ENCODE measurements around the gene SOCS3. TPM values are rescaled to one million over a fixed set of nuclear protein-coding genes. Genes with fewer than 3 reads are reported as not detected.

The SOCS3 gene
- total and polyA plus RNA-seq, 2 experiments from 2014 or later, result 33.3 to 59.0 TPM

DNA sequence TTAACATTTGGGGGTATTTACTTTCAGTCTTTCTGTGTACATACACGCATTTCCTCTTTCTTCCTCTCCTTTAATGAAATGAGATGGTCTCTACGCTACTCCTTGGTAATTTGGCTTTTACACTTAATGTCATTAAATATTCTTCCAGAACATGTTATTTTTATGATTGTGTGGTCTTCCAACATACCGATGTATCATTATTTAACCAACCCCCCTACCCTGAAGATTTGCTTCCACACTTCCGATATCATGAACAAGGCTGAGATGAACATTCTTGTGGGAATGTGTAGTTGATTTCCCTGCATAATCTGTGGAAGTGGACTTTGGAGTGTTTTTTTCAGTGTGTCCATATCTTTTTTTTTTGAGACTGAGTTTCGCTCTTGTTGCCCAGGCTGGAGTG lies 16.3 kb upstream of the SOCS3 start:
- Histone ChIP-seq H3K4me1 (ENCODE audit: low read depth) (peaks cover 22% of the 10 kb centered on the region), H3K9me3 (ENCODE audit: low read depth) (no peaks in the 10 kb centered on the region), H3K4me3 (no peak overlapping the region), H3K27ac (no peak overlapping the region), H3K36me3 (no peaks in the 10 kb centered on the region), H3K27me3 (no peaks in the 10 kb centered on the region)
- TF ChIP-seq, protein P1, sequence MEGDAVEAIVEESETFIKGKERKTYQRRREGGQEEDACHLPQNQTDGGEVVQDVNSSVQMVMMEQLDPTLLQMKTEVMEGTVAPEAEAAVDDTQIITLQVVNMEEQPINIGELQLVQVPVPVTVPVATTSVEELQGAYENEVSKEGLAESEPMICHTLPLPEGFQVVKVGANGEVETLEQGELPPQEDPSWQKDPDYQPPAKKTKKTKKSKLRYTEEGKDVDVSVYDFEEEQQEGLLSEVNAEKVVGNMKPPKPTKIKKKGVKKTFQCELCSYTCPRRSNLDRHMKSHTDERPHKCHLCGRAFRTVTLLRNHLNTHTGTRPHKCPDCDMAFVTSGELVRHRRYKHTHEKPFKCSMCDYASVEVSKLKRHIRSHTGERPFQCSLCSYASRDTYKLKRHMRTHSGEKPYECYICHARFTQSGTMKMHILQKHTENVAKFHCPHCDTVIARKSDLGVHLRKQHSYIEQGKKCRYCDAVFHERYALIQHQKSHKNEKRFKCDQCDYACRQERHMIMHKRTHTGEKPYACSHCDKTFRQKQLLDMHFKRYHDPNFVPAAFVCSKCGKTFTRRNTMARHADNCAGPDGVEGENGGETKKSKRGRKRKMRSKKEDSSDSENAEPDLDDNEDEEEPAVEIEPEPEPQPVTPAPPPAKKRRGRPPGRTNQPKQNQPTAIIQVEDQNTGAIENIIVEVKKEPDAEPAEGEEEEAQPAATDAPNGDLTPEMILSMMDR (IDR thresholded peaks at IDR 0.05; ENCODE audit: low read depth, low read length), result no peak
- DNase-seq (ENCODE audit: low read depth in 1 of 2, low spot score in 1 of 2), result no peak

DNA sequence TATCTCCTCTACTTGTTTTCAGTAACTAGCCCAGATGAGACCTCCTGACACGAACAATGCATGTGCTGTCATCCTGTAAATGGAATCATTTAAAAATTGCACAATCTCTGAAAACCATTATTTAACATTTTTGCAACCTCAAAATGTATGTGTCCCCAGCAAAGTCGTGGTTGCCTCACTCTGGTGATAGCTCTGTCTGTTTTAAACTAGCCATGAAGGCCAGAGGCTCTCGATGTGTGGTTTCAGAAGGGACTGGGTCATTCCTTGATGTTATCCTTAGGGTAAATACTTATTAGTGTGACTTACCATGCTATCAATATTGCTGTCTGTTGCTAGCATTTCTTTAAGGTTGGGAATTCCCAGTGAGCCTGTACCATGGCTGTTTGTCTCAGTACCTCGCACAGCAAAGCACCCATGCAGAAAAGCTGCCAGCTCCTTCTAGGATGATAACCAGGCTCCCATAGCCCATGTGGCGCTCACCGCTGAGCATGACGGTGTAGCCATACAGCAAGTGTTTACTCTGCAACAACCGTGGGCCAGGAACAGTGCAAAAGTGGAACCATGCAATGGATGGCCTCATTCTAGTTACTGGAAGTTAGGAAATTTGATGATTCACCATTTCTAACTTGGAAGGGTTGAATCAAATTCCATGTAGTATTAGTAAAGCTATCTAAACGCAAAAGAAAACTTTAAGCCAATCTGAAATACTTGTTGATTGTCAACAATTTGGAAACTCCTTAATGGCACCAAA lies 15.7 kb upstream of the SOCS3 start:
- DNase-seq (ENCODE audit: low read depth in 1 of 2, low spot score in 1 of 2), result peak in 1 of 2 donors; percentile 96
- H3K27me3 ChIP-seq, result no peaks in the 10 kb centered on the region
- TF ChIP-seq, protein P1 (IDR thresholded peaks at IDR 0.05; ENCODE audit: low read depth, low read length), result no peak
- no peaks in the 10 kb centered on the region for H3K36me3 ChIP-seq
- H3K4me1 ChIP-seq (ENCODE audit: low read depth), result peaks cover 22% of the 10 kb centered on the region
- H3K27ac ChIP-seq, result peak overlapping the region; percentile 70
- H3K4me3 ChIP-seq, result no peak overlapping the region
- no peaks in the 10 kb centered on the region for H3K9me3 ChIP-seq (ENCODE audit: low read depth)

DNA sequence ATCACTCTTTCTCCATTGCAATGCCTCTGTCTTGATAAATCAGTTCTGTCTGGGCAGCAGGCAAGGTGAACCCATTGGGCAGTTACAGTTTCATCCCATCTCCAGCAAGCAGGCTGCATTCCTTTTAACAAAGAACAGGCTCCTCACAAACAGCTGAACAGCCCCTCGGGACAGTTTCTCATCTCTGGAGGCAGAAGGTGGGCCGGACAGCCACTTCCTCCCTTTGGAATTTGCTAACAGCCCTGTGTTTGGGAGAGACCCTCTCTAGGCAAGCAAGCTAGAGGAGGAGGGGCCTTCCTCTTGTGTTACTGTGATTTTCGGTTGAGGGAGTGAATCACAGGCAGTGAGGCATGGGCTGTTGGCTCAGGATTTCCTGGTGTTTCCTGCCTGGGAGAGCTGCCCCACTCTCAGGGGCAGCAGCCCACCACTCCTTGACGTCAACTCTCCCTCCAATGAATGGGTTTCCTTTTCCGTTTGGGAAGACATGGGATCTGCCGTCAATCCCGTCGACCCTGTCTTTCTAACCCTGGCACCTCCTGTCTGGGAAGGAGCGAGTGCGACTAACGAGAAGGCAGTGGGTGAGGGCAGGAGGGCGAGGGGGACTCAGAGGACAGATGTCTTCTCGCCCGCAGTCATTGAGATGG lies 14.9 kb upstream of the SOCS3 start:
- Histone ChIP-seq H3K9me3 (ENCODE audit: low read depth) (no peaks in the 10 kb centered on the region), H3K4me1 (ENCODE audit: low read depth) (peaks cover 23% of the 10 kb centered on the region), H3K4me3 (no peak overlapping the region), H3K27me3 (no peaks in the 10 kb centered on the region), H3K36me3 (no peaks in the 10 kb centered on the region), H3K27ac (peak overlapping the region; percentile 70)
- TF ChIP-seq, protein P1 (IDR thresholded peaks at IDR 0.05; ENCODE audit: low read depth, low read length), result no peak
- peak in 1 of 2 donors; percentile 87 for DNase-seq (ENCODE audit: low read depth in 1 of 2, low spot score in 1 of 2)

DNA sequence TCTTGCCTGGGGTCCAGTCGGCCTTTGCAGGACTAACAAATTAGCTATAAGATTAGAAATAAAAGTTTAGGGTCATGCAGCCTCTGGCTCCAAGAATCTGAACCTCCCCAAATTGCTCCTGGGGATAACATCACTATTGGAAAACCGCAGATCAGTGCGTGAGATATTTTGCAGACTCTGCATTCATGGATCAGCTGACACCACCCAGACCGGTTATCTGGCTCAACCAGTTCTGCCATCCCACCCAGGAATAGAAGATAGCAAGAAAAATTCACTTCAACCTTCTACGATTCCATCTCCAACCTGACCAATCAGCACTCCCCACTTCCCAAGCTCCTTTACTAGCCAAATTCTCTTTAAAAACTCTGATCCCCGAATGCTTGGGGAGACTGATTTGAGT lies 14.3 kb upstream of the SOCS3 start:
- H3K36me3 ChIP-seq, result no peaks in the 10 kb centered on the region
- DNase-seq (ENCODE audit: low read depth in 1 of 2, low spot score in 1 of 2), result no peak
- H3K4me1 ChIP-seq (ENCODE audit: low read depth), result peaks cover 23% of the 10 kb centered on the region
- no peaks in the 10 kb centered on the region for H3K9me3 ChIP-seq (ENCODE audit: low read depth)
- H3K4me3 ChIP-seq, result no peak overlapping the region
- TF ChIP-seq, protein P1 (IDR thresholded peaks at IDR 0.05; ENCODE audit: low read depth, low read length), result no peak
- no peaks in the 10 kb centered on the region for H3K27me3 ChIP-seq
- H3K27ac ChIP-seq, result peak overlapping the region; percentile 70

DNA sequence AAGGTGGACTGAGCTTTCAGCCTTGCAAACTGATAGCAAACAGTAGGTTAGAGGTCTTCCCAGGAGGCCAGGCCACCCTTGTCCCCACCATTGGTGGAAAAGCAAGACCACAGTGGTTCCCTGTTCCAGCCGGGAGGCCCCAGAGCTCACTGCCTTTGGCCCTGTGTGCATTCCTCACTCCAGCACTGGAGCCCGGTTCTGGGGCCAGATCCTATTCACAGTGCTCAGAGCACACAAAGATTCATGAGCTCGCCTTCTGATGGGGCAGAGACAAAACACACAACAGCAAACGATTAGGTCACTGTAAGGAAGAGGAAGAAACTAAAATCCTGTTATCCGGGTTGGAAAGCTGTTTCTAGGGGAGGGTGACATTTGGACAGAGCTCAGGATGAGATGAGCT lies 13.0 kb upstream of the SOCS3 start:
- no peak for DNase-seq (ENCODE audit: low read depth in 1 of 2, low spot score in 1 of 2)

More for the DNA sequence above, 13.0 kb upstream of the SOCS3 start:
- Histone ChIP-seq H3K36me3 (no peaks in the 10 kb centered on the region), H3K9me3 (ENCODE audit: low read depth) (no peaks in the 10 kb centered on the region), H3K27me3 (no peaks in the 10 kb centered on the region), H3K27ac (no peak overlapping the region), H3K4me3 (no peak overlapping the region), H3K4me1 (ENCODE audit: low read depth) (peaks cover 22% of the 10 kb centered on the region)
- TF ChIP-seq, protein P1 (IDR thresholded peaks at IDR 0.05; ENCODE audit: low read depth, low read length), result no peak
